ENCODE data around the gene MTMR11. TPM values are rescaled to one million over a fixed set of nuclear protein-coding genes. Genes with fewer than 3 reads are reported as not detected.

The MTMR11 gene
- total and polyA plus RNA-seq, 7 donors, result 10.3 to 85.8 (median 22.5) TPM

DNA sequence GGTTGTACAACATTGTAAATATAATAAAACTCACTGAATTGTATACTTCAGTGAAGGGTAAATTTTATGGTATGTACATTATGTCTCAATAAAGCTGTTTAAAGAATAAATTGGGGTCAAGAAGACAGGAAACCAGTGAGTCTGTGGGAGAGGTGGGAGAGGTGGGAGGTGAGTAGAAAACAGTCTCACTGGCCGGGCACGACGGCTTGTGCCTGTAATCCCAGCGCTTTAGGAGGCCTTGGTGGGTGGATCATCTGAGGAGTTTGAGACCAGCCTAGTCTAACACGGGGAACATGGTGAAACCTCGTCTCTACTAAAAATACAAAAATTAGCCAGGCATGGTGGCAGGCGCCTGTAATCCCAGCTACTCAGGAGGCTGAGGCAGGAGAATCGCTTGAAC, 4.2 kb downstream of the MTMR11 start:
- H3K36me3 ChIP-seq, result peaks cover 0 to 45% (median 4%) of the 10 kb centered on the region in 4 donors
- no peak overlapping the region for H3K27ac ChIP-seq
- intact Hi-C loops (cut with DNase I), result no loop called here
- H3K4me3 ChIP-seq, result no peak overlapping the region
- peaks cover 0 to 32% (median 29%) of the 10 kb centered on the region in 4 donors for H3K4me1 ChIP-seq
- no peaks in the 10 kb centered on the region for H3K9me3 ChIP-seq
- H3K27me3 ChIP-seq, result no peaks in the 10 kb centered on the region
- TF ChIP-seq EP300 (IDR thresholded peaks at IDR 0.05) (no peak), POLR2AphosphoS5 (IDR thresholded peaks at IDR 0.05) (no peak), POLR2A (IDR thresholded peaks at IDR 0.05) (no peak)
- TF ChIP-seq, protein P1, sequence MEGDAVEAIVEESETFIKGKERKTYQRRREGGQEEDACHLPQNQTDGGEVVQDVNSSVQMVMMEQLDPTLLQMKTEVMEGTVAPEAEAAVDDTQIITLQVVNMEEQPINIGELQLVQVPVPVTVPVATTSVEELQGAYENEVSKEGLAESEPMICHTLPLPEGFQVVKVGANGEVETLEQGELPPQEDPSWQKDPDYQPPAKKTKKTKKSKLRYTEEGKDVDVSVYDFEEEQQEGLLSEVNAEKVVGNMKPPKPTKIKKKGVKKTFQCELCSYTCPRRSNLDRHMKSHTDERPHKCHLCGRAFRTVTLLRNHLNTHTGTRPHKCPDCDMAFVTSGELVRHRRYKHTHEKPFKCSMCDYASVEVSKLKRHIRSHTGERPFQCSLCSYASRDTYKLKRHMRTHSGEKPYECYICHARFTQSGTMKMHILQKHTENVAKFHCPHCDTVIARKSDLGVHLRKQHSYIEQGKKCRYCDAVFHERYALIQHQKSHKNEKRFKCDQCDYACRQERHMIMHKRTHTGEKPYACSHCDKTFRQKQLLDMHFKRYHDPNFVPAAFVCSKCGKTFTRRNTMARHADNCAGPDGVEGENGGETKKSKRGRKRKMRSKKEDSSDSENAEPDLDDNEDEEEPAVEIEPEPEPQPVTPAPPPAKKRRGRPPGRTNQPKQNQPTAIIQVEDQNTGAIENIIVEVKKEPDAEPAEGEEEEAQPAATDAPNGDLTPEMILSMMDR (IDR thresholded peaks at IDR 0.05), result no peak
- DNase-seq, result no peak
- 22 to 77% methylated on average over 8 of the region's 8 CpGs for WGBS, 2 donors

DNA sequence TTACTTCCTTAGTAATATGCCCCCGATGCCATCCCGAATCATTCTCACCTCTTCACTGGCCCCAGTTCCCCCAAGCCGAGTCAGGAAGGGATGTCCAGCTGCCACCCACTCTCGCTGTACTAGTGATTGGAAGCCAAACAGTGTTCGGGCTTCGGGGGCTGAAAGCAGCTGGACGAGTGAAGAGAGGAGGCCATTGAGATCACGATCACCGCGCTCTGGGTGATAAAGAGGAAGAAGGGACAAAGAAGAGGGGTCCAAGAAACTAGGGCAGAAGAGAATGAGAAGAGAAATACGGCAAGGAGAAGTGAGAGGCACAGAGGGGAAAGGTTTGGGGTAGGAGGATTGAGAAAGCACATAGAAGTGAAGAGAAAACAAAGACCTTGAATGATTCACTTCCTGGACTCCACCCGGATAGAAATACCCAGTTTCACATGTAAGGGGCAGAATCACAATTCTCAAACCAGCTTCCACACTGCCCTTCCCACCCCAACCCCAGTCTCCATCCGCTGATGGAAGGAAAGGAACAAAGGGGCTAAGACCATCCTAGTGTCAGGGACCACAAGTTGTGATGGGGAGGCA, 5.4 kb downstream of the MTMR11 start:
- no peak for DNase-seq
- Histone ChIP-seq H3K27me3 (no peaks in the 10 kb centered on the region), H3K27ac (no peak overlapping the region), H3K4me3 (no peak overlapping the region), H3K9me3 (no peaks in the 10 kb centered on the region), H3K36me3 (peaks cover 0 to 49% (median 7%) of the 10 kb centered on the region in 4 donors), H3K4me1 (peaks cover 0 to 33% (median 31%) of the 10 kb centered on the region in 4 donors)
- 82 to 83% methylated on average over 13 of the region's 13 CpGs for WGBS, 2 donors
- TF ChIP-seq EP300 (IDR thresholded peaks at IDR 0.05), result no peak
- intact Hi-C loops (cut with DNase I), result no loop called here

DNA sequence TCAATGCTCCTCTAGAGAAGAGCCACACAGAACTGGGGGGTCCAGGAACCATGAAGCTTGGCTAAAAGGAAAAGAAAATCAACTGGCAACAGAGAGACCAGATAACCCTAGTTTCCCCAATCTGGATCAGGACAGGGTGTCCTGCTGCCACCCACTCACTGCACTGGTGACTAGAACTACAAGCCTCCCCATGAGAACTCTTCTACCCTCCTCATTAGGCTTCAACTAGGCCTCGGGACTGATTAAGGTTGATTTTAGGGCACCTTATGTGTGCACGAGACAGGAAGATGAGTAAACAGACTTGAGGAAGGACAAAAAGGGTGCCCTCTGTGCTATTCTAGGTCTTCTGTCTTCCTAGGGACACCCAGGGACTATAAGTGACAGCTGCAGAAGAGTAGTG, 6.8 kb downstream of the MTMR11 start:
- no peak for TF ChIP-seq POLR2AphosphoS5 (IDR thresholded peaks at IDR 0.05)
- TF ChIP-seq EP300 (IDR thresholded peaks at IDR 0.05), result no peak
- TF ChIP-seq POLR2A (IDR thresholded peaks at IDR 0.05), result no peak
- TF ChIP-seq, protein P1 (IDR thresholded peaks at IDR 0.05), result no peak

DNA sequence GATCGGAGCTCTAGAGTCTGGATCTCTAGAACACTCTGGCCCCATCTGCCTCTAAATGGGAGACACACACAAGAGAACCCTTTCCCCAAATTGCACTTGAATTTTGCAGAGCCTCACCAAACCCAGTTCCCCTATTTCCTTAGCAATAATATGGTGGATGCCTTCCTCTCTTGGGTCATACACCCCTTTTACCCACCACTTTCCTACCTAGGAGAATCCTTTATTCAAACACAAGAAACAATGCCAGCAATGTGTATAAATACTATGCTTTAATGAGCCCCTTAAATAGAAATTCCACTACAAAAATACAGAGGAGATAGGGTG, 8.3 kb downstream of the MTMR11 start:
- no peaks in the 10 kb centered on the region for H3K9me3 ChIP-seq
- H3K27ac ChIP-seq, result peak overlapping the region; percentile 95 to 97 (median 96)
- TF ChIP-seq POLR2AphosphoS5 (IDR thresholded peaks at IDR 0.05) (no peak), EP300 (IDR thresholded peaks at IDR 0.05) (no peak), POLR2A (IDR thresholded peaks at IDR 0.05) (no peak)
- TF ChIP-seq, protein P1 (IDR thresholded peaks at IDR 0.05), result no peak
- H3K36me3 ChIP-seq, result peaks cover 26 to 74% (median 36%) of the 10 kb centered on the region in 4 donors
- no peaks in the 10 kb centered on the region for H3K27me3 ChIP-seq
- WGBS, 2 donors, result 10 to 21% methylated on average over 1 of the region's 1 CpG
- intact Hi-C loops (cut with DNase I), result no loop called here
- peak overlapping the region; percentile 74 to 94 (median 92) for H3K4me3 ChIP-seq
- DNase-seq, result no peak
- peaks cover 0 to 39% (median 34%) of the 10 kb centered on the region in 4 donors for H3K4me1 ChIP-seq

More for the DNA sequence above, 6.8 kb downstream of the MTMR11 start:
- no peak for DNase-seq
- intact Hi-C loops (cut with DNase I), result no loop called here
- Histone ChIP-seq H3K4me3 (no peak overlapping the region), H3K27ac (peak overlapping the region in 3 of 4 donors; percentile 96 to 97 (median 96)), H3K27me3 (no peaks in the 10 kb centered on the region), H3K36me3 (peaks cover 12 to 64% (median 21%) of the 10 kb centered on the region in 4 donors), H3K9me3 (no peaks in the 10 kb centered on the region), H3K4me1 (peaks cover 0 to 36% (median 31%) of the 10 kb centered on the region in 4 donors)
- 74 to 90% methylated on average over 2 of the region's 2 CpGs for WGBS, 2 donors

DNA sequence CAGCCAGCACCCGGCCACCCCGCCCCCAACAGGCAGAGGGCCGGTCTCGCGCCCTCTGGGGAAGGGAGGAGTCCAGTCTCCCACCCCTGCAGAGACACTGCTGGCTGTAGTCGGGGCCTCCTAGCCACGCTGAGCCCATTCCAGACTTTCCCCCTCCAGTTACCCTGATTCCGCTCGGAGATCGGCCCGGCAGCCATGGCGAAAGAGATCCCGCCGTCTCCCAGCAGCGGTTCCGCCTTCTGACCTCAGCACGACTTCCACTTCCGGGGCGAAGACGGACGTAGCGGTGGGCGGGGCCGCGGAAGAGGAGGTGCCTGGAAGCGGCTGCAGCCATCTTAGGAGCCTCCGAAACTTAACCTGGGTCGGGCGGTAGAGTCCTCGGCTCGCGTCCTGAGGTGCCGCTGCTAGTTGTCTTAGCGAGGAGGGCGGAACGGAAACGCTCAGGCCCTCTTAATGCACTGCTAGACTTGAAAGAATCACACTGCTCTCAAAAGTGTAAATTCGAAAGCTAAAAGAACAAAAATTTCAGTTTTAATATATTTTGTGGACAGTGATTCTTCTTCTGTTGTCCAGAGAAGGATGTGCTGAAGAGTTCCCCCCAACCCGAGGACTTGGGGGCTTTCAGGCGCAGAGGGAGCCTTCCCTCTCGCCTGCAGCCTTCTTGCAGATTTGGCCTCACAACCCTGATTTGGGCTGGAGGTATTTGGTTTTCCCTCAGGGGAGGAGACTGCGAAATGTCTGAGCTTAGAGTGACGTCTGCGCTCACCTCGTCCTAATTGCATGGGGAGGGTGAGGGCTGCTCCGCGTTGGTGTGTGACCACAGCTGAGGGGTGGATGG, 8.9 kb downstream of the MTMR11 start, which contains the start of gene SF3B4:
Gene SF3B4 (minus strand): TSS at position 241 of the 838 bp plus-strand sequence. CDS start 44 bp downstream, at position 197.
- 0 to 1% methylated on average over 47 of the region's 47 CpGs for WGBS, 2 donors
- H3K27ac ChIP-seq, result peak within 1 kb of the TSS; percentile 95 to 97 (median 96)
- intact Hi-C loops (cut with DNase I), result loop anchor here (2.0 kb wide), 1 partner anchor 37 kb away; no protein-coding TSS in a partner anchor
- TF ChIP-seq, protein P1 (IDR thresholded peaks at IDR 0.05), result no peak
- TF ChIP-seq EP300 (IDR thresholded peaks at IDR 0.05) (peak in 1 of 4 donors; percentile 3), POLR2AphosphoS5 (IDR thresholded peaks at IDR 0.05) (peak; percentile 98 to 99 (median 99)), POLR2A (IDR thresholded peaks at IDR 0.05) (peak; percentile 94 to 96)
- H3K9me3 ChIP-seq, result no peaks in the 10 kb centered on the region
- peak; percentile 98 for DNase-seq
- H3K4me1 ChIP-seq, result peaks cover 0 to 39% (median 34%) of the 10 kb centered on the region in 4 donors
- H3K36me3 ChIP-seq, result peaks cover 31 to 74% (median 41%) of the 10 kb centered on the region in 4 donors
- peak within 1 kb of the TSS; percentile 74 to 94 (median 92) for H3K4me3 ChIP-seq
- H3K27me3 ChIP-seq, result no peaks in the 10 kb centered on the region

All from sigmoid colon (tissue), 7 donors.